Activated CD8-positive, alpha-beta memory T cell treated with anti-CD3 and anti-CD28 coated beads for 24 hours (primary cell): Measurements from ENCODE around the gene MLLT1.

Experiments used
- DNase-seq: peaks from one replicate; pipeline ENCODE4 v3.0.0-alpha.2; 2020

MLLT1 gene

DNA sequence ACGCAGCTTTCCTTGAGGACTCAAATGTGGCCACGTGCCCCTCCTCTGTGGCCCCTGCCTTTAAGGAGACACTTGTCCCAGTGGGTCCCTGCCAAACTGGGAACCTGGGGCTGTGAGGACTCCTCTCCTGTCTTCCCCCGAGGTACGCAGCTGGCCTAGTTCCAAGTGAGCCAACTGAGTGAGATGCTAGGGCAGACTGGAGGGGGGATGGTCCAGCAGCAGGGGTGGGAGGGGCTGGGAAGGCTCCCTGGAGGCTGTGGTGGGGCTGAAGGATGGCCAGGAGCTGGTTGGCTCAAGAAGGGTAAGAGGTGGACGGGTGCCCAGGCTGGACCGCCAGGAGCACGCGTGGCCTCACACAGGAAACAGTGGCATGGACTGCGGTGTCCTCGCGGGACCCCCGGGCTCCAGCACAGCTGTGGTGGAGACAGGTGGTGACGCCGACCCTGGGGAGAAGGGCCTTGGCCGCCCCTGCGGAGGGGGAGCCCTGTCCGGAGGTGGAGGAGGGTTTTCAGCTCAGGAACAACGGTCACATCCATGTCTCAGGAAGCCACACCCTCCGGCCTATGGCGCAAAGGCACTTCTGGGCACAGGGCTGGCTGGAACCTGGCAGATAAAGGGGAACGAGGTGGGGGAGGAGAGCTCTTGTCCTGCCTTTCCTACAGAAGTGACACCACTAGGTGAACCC is 45.8 kb downstream of the MLLT1 start:
- DNase-seq = no peak

DNA sequence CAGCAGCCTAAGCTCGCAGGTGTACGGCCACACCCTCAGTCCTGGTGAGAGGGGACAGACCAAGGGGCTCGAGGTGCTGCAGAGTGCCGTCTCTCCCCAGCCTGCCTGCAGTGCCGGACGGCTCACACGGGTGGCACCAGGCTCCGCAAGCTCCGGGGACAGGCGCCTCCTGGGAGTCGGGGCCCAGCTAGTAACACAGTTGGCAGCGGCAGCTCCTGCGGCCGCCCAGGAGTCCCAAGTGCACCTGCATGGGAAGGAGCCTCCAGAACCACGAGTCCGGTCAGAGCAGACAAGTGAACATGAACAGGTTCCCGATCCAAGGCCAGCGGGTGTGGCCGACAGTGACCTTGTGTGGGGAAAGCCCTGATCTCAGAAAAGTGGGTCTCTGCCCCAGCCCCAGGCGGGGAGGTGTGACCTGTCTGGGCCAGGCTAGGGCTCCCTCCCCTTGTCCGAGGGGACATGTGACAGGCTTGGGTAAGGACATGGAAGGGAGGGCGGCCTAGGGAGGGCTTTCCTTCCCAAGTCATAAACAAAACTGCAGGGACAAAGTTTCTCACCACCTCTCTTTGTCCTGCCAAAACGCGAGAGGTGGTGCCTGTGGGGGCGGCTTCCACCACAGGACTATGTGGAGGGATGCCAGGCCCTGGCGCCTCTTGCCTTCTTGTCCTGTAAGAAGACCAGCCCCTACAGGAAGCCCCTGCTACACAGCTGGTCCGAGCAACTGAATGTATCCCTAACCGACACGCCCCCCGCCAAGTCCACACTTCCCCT is 46.5 kb downstream of the MLLT1 start:
- no peak for DNase-seq

DNA sequence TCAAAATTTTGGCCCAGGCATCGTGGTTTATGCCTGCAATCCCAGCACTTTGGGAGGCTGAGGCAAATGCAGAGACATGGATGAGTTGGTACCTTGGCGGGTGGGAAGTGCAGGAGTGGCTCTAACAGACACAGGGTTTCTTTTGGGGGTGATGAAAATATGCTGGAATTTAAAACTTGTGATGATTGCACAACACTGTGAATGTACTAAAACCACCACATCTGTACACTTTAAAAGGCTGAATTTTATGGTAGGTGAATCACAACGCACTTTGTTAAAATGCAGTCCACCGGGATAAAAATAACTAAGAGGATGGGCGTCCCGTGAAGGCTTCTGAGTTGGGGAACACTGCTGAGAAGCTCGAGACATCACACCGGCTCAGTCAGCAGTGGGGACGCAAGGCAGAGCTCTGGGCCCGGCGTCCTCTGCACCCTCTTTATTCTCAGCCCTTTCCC is 47.1 kb downstream of the MLLT1 start:
- no peak for DNase-seq

DNA sequence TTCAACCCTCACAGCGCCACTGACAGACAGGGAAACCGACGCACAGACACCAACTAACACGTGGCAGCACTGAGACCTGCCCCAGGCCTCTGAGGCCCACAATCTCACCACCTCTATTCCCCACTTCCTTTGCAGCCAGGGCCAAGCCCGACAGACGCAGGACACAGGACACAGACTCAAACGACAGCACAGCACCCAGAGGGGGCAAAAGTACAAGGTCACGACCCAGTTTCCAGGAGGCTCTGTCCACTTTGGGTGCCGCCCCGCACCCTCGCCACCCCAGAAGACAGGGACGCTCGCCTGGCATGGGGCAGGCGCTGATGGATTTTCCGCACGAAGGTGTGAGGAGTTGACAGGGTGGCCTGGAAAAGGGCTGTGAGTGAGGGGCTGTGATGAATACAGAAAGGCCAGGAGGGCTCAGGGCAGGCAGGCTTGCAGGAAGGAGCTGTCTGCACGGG is 48.8 kb downstream of the MLLT1 start:
- no peak for DNase-seq

DNA sequence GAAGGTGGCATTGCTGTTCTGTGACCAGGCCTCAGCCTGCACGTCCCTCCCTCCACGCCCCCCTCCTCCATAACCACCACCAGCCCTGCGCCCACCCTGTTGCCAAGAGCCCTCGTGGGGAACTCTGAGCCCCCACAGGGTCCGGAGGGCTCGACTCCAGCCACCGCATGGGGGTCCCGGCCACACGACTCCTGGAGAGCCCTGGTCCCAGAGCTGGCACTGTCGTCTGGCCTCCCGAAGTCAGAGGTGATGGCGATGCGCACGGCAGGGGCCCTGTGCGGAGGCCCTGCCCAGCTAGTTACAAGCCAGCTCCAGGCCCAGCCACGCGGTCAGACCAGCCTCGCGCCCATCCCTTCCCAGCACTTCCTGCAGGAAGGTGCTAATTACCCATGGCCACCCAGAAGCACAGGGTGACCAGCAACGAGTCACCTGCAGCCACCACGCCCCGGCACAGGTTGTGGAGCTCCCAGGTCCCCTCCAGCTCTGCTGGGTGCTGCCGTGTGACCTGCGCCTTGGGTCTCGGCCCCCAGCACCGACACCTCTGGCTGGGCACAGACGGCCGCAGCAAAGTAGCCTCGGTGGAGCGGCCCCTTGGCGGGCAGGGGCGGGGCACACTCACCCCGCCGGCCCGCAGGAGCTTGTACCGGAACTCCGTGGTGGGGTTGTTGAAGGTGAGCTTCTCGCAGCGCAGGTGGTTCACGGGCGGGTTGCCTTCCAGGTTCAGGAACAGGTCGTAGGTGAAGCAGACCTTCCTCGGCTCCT is 49.6 kb downstream of the MLLT1 start:
- no peak for DNase-seq

DNA sequence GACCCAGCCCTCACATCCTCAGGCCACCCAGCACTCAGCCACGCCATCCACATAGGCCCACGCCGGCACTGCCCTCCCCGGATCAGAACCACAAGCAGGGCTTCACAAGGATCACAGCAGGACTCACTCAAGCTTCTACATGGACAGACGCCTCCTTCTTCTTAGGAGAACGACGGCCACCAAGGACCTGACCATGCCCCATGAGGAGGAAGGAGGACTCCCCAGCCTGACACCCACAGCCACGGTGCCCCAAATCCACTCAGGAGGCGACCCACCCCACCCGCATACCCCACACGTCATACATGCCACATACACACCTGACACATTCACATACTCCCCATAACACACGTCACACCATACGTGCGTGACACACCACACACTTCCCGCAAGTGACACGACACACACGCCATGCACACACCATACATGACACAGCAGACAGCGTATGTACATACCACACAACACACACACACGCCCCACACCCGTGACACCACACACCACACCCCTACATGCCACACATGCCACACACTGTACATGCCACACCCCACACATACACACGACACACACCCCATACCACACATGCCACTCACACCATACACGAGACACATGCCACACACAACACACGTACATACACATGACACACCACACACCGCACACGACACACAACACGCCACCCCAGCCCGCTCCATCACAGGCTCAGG is 50.4 kb downstream of the MLLT1 start:
- DNase-seq = no peak

DNA sequence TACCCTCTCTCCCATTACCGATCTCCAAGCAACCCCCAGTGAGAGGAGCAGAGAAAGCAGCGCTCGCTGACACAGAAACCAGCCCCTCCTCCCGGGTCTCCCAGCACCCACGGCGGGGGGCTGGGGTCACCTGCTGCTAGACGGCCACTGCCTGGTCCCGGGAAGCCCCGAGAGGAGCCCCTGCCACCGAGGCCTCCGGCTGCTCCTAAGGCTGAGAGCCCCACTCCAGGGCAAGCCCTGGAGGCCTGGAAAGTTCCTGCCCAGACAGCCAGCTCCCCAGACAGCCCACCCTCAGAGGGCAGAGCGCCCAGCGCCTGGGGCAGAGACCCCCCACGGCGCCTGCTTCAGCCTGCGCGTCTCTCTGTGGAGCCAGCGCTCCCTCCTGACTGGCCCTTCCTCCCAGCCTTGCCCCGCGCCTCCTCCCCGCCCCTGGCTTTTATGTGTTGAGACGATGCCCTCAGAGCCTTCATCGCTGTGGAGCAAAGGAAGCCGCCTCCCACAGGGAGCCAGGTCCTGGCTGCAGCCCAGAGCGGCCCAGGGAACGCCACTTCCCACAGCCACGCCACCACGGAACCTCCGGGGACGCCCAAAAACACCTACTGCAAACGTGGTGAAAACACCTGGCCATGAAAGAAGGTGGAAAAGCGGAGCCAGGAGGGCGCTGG is 51.1 kb downstream of the MLLT1 start:
- no peak for DNase-seq

DNA sequence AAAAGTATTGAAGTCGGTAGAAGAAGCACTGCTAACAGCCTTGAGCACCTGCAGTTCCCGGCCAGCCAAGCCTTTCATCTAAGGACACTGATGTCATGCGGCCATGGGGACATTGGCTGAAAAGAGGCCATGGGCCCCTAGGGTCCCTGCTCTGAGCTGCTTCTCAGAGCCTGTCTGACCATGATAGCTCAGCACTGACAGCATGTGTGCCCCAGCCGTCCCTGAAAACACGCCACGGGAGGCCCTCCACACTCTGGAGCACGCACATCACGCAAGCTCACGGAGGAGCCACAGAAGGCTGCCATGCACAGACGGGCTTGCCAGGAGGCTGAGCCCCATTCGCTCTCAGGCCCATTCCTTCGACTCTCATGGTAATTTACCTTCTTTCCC is 51.8 kb downstream of the MLLT1 start:
- DNase-seq = no peak

DNA sequence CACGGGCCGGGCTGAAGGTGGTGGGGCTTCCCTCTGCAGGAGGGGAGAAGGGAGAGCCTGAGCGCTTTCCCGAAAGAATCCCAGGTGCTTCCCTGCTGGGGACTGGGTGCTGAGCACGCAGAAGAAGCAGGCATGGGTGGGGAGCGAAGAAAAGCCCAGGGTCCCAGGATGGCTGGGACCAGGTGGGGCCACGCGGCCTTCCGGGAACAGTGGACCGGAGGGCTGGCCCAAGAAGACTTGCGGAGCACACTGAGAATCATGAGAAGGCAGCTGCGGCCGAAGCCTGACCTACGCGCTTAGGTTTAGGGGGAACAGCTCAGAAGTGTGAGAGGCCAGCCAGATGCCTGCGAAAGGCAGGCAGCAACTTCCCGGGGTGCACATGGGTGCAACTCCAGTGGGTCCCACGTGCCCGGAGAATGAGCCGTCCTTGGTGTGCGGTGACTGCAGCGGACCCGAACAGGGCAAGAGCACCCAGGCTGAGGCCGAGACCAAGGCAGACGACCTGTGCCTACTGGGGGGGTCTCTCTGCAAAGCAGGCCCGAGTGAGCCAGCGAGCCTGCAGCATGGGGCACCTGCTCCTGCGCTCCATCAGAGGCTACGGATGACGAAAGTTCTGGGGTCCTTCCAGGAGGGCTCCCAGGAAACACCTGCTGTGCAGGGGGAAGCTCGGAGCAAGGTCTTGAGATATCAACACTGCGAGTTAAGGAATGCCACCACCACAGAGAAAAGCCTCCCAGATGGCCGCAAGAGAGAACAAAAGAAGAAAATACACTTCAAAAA is 52.4 kb downstream of the MLLT1 start:
- no peak for DNase-seq

DNA sequence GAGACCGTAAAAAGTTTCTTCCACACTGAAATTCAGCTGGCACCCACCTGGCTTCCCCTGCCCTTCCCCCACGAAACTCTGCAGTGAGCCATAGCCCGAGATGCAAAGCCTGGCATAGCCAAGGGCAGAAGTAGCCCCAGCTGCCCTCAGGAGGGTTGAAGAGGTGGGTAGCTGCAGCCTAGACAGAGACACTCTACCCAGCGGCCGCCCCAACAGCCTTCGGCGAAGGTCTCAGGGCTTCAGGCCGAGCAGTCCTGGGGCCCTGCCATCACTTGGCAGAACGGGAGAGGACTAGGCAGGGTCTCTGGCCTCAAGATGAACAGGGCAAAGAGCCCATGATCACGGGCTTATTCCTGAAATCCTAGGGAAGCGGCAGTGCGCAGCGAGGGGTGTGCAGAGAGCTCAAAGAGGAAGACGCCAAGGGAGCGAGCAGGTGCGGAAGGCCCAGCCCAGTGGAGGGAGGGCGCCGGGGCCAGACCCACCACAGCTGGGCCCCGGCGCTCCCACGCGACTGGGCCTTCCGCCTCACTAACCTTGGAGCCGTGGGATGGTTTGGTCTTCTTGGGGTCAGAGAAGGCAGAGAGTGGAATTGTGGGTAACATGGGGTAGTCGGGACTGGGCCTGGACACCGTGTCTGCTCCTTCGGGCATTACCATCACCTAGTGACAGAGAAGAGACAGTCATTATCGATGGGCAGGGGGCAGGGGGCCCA is 53.2 kb downstream of the MLLT1 start:
- no peak for DNase-seq

DNA sequence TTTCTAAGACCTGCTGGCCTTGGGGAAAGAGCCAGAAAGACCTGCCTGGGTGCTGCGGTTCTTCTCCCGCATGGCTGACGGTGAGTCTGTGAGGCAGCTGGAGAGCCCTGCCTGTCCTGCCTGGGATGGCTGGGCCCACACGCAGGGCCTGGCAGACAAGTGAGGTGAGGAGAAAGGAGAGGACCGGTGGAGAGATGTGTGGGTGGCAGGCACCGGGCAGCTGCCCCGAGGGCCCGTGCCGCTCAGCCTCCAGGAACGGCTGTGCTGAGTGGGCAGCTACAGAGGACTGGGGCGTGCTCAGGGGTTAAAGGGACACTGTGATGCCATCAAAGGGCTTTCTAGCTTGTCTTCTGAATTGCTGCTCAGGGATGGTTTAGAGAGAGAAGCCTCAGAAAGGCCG is 53.8 kb downstream of the MLLT1 start:
- DNase-seq = no peak

DNA sequence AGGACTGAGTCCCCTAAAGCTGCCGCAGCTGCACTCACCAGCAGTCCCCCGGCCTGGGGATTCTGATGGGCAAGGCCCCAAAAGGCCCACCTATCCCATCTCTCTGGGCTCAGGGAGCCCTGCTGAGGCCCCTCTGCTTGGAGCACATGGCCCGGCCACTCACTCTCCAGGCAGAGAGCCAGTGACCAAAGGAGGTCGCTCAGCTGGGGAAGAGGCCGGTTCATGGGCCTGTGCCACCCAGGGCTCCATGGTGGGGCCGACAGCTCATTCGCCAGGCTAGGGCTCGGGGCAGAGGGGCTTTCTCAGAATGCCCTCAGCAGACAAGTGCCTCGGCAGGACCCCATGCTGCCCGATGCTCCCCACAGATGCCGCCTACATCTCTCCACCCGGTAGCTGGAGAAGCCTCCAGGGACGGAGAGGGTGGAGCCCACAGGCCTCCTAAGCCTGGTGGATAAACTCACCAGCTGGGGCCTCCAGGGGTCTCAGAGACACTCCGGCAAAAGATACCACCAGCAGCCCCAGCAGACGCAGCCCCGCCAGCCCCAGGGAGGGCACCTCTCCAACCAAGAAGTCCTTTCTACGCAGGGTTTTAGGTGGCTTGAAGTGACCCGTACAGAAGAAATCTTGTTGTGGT is 54.4 kb downstream of the MLLT1 start:
- no peak for DNase-seq

DNA sequence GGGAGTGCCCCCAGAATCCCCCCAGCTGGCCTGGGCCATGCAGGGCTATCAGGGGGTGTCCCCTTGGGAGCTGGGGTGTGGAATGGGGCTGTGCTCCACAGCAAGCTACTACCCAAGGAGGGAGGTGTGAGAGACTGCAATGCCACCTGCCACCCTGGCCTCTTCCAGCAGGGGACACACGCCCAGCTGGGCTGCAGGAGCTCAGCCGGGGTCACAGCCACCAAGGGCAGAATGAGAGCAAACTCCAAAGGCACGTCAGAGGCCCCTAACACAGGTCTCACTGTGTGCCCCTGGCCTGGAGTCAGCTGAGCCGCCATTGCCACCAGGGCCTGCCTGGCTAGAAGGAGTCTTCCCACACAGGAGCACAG is 55.5 kb downstream of the MLLT1 start:
- no peak for DNase-seq

DNA sequence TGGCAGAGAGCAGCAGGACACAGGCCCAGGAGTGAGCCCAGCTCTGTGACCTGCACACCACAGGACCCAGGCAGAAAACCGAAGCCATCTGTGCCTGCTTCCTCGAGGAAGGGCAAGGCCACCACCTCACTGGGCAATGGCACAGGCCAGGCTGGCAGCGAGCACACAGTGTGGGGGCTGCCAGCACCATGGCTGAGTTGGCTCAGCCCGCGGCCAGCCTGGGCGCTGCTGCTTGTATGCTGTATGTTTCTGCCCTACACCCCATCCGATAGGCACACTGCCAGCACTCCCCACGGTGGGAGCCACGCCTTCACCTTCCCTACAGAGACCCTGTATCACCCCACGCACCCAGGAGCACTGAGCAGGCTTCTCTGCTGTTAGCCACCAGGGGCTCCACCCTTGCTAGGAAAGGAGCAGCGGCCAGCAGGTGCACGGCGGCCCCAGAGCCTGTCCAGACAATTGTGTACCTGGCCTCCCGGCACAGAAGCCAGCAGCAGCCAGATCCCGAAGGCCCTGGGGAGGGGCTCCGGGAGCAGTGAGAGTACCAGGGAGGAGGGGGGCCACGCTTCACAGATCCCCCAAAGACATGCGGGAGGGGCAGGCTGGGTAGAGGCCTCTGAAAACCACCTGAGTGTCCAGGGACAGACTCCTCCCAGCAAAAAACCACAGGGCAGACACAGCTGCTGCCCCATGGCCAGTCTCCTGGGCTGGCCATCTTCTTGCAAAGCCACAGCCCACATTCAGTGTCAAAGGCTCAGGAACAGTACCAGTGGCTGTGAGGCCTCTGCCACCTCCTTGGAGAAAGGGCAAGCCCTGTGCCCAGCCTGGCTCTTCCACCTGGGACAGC is 56.1 kb downstream of the MLLT1 start:
- DNase-seq = no peak

DNA sequence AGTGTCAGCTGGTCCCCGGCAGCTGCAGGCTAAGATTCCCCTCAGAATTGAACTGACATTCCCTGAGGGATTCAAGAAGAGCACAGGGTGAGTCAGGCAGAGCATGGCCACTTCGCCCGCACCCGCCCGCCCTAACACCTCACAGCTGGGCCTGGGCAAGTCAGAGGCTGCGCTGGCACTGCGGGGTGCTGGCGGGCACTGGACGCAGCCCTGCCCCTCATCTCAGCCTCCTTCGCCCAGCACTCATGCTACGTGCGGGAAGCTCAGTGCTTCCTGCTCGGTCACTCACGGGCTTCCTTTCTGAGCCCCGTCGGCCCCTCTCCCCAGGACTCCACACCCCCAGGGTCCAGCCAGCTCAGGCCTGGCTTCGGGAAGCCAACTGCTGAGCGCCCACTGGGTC is 56.9 kb downstream of the MLLT1 start:
- no peak for DNase-seq

DNA sequence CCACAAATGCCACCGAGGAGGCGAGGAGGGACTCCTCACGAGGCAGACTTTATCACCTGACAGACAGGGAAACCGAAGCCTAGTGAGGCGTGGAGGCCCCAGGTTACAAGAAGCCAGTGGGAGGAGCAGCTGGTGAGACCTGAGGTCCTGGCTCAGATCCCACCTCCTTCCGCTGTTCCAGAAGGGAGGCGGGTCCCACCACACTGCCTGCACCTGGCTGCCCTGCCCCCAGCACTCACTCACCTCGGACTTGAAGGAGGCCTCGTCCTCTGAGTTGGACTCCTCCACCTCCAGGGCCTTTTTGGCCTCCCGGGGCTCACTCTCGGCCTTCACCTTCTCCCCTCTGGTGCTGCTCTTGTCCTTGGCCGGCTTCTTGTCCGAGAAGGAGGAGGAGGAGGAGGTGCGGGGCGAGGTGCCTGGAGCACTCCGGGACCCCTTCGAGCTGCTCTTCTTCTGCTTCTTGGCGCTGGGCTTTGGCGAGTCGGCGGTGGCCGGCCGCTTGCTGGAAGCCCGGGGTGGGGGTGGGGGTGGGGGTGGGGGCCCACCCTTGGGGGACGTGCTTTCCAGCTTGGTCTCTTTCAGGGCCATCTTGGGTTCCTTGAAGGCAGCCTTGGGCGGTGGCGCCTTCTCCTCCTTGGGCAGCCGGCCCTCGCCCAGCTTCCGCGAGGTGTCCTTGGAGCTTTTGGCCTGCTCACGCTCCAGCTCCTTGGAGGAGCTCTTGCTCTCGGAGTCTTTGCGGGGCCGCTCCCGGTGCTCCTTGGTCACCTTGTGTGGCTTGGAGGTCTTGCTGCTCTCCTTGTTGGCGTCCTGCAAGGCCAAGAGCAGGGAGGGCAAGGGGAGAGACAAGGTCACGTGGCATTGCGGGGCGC is 57.7 kb downstream of the MLLT1 start:
- DNase-seq = no peak

DNA sequence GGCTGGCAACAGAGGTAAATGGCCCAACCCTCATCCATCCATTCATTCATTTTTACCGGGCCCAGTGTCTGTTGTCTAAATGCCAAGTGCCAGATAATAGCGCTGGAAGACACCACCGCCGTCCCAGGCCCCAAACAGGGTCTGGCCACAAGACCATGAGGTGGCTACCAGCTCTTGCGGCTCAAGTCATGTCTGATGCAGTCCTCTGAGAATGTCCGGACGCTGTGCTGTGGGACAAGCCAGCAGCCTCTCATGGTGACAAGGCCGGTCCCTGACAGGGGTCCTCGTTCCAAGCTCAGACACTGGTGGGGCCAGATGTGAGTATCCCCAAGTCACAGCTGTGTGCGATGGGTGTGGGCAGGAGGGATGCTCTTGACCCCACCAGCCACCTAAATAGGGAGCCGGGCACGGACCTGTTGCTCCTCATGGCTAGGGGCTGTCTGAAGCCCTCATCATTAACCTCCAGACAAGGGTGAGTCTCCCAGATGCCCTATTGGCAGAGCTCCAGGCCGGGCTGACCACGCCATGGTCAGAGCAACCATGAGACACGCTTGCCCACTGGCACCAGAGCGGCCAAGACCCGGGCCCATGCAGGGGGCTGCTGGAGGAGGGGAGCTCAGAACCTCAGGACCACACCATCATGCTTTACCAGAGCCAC is 58.4 kb downstream of the MLLT1 start:
- DNase-seq = no peak
